Mesenteric fat pad (tissue), 1 donor: Measurements from ENCODE around the gene PTGES. TPM values are rescaled to one million over a fixed set of nuclear protein-coding genes. Genes with fewer than 3 reads are reported as not detected.
"Not testable (repeated sequence)": the region's sequence is repeated elsewhere in the genome, so short reads cannot be mapped to it uniquely, and the experiment has no call there.

Source experiments
- DNase-seq: peaks from one replicate; pipeline ENCODE4 v3.0.0-alpha.2; 2020; ENCODE audit warnings: low spot score
- total RNA-seq: library from RNA; stranded (reverse); fragmentation: NEBNext Ultra II Directional; extraction: Animal tissue kit (Norgen Biotek cat#: 25700); gene quantifications from one replicate; pipeline ENCODE4 v1.2.1, GENCODE V29; 2021
- donor health status: DM: yes; HTN: yes; CAD: no.

The PTGES gene
- total RNA-seq, 1 donor from 2014 or later = 14.1 TPM

DNA sequence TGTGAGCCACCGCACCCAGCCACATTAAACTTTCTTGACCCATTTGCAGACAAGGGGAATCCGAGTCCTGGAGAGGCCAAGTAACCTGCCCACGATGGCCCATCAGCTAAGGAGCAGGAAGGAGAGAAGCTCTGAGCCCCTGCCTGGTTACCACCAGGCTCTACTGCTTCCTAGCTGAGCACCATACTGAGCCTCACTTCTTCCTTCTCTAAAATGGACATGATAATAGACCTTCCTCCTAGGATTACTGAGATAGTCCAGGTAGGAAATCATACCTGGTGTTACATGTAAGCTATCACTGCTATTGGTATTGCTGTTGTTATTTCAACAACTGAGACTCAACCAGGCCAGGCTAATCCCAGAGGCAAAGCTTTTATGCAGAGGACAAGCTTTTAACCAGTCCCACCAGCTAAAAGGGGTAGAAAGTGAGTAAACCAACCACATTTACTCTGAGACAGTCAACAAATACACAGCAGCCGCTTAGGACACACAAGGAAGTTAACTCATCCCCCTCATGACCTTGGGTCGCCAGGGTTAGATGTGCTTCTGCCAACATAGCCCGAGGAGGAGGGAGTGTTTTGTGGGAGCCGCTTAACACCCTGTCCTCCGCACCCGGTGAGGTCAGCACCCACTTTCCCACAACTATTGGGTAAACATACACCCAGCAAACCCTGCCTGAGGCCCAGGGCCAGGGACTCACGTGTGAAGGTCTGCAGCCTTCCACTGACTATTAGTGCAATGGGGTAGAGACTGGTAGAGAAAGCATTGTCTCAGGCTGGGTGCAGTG is 20.6 kb upstream of the PTGES start:
- no peak for DNase-seq

DNA sequence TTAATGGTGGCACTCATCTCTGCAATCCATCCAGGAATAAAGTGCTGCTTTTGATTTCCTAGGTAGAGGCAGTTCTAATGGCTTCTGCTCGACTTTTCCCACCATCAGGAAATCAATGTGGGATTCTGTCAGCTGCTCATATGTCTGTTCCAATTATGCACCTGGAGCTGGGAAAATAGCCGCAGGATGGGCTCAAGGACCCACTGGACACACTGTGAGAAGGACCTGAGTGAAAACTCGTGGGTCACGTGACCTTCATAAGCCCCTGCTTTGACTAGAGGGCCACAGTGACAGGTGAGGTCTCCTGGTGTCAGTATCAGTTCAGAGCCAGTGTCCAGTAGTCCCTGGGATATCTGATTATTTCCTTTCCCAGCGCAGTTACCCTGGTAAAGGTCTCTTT is 17.9 kb upstream of the PTGES start:
- no peak for DNase-seq

- no peak for DNase-seq
These were observed 16.8 kb upstream of the PTGES start for GRCh38 chr9:129769669-129770068.

GRCh38 chr9:129768486-129768885 is 15.6 kb upstream of the PTGES start:
- DNase-seq = no peak

DNA sequence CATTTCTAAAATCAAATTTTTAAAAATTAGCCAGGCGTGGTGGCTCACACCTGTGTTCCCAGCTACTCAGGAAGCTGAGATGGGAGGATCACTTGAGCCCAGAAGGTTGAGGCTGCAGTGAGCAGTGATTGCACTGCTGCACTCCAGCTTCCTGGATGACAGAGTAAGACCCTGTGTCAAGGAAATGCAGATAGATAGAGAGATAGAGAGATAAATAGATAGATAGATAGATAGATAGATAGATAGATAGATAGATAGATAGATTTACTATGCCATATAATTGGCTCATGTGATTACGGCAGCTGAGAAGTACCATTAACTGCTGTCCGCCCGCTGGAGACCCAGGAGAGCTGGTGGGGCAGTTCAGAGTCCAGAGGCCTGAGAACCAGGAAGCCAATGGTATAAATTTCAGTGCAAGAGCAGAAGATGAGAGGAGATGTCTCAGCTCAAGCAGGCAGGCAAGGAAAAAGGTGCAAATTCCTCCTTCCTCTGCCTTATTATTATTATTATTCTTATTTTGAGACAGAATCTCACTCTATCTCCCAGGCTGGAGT is 13.0 kb upstream of the PTGES start:
- no peak for DNase-seq

GRCh38 chr9:129762985-129763926 is 10.4 kb upstream of the PTGES start:
- no peak for DNase-seq

DNA sequence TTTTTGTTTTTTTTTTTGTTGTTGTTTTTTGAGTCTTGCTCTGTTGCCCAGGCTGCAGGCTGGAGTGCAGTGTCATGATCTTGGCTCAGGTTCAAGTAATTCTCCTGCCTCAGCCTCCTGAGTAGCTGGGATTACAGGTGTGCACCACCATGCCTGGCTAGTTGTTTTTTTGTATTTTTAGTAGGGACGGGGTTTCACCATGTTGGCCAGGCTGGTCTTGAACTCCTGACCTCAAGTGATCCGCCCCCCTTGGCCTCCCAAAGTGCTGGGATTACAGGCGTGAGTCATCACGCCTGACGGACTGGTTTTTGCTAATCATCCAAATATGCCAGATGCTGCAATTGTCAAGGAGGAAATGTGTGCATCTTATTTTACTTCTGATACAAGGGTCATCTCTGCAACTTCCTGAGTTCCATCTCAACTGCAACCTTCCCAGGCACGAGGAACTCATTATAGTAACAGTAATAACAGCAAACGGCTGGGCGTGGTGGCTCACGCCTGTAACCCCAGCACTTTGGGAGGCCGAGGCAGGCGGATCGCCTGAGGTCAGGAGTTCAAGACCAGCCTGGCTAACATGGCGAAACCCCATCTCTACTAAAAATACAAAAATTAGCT is 9.6 kb upstream of the PTGES start:
- DNase-seq = not testable (repeated sequence)

GRCh38 chr9:129761901-129762369 is 9.1 kb upstream of the PTGES start:
- no peak for DNase-seq

GRCh38 chr9:129761293-129761900 is 8.6 kb upstream of the PTGES start:
- DNase-seq = no peak

DNA sequence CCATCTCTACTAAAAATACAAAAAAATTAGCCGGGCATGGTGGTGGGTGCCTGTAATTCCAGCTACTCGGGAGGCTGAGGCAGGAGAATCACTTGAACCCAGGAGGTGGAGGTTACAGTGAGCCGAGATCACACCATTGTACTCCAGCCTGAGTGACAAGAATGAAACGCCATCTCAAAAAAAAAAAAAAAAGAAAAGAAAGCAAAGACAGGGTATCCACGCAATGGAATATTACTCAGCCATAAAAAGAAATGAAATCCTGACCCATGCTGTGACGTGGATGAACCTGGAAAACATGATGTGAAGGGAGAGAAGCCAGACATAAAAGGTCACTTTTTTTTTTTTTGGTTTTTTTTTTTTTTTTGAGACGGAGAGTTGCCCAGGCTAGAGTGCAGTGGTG is 7.9 kb upstream of the PTGES start:
- not testable (repeated sequence) for DNase-seq

DNA sequence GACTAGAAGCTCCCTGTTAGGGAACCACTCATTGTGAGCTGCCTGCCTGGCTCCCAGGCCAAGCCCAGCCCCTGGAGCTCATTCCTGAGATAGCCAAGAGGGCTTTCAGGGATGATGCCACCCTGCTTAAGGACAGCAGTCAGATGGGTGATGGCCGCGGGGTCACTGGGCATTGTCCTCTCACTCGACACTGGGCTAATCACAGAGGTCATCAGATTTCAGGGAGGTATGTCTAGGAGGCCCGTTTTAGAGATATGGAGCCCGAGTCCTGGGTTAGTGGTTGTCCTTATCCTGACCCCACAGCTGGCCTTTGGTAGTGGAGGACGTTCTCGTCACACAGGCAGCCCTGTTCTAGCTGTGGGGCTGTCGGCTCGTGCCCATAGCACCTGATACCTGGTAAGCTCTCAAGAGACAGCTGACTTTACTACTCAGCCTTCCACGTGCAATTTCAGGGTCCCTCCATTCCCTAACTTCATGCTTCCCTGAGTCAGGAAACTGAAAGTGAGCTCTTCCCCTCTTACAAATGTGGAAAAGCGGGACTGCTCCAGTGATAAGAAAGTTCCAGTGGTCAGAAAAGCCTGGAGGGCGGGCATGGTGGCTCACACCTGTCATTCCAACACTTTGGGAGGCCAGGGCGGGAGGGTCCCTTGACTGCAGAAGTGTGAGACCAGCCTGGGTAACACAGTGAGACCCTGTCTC is 7.1 kb upstream of the PTGES start:
- no peak for DNase-seq

GRCh38 chr9:129759319-129759718 is 6.5 kb upstream of the PTGES start:
- DNase-seq = no peak

- DNase-seq = no peak
These were observed 4.2 kb upstream of the PTGES start for GRCh38 chr9:129757045-129757444.

DNA sequence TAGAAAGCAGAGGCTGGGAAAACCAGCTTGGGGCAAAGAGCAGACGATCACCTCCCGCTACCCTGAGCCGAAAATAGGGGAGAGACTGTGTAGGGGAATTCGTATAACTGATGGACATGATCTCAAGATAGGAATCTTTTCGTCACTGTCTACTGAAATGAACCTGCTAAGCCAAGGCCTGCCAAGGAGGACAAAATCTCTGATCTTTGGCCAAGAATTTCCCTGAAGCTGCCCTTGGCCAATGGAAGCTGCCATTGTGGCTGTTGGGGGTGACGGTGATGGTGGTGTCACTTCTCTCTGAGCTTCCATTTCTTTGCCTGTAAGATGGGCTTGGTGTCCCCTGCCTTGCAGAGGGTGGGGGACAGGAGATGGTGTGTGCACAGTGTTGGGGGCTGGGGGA is 3.3 kb upstream of the PTGES start:
- DNase-seq = no peak

DNA sequence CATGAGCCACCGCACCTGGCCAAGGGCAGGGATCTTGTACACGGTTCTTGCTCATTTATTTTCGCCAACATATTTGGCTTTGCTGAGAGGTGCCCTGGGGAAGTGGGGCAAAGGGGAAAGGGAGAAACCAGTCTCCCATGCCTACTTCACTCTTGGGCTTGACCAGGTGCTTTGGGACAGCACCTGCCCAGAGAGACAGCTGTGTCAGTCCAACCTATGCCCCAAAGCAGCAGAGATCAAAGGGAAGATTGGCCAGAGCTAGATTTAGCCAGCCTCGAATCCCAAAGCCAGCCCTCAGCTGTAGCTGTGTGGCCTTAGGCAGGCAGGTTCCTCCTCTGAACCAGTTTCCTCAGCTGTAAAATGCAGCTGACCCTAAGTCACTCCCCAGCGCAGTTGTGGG is 2.3 kb upstream of the PTGES start:
- DNase-seq = no peak

DNA sequence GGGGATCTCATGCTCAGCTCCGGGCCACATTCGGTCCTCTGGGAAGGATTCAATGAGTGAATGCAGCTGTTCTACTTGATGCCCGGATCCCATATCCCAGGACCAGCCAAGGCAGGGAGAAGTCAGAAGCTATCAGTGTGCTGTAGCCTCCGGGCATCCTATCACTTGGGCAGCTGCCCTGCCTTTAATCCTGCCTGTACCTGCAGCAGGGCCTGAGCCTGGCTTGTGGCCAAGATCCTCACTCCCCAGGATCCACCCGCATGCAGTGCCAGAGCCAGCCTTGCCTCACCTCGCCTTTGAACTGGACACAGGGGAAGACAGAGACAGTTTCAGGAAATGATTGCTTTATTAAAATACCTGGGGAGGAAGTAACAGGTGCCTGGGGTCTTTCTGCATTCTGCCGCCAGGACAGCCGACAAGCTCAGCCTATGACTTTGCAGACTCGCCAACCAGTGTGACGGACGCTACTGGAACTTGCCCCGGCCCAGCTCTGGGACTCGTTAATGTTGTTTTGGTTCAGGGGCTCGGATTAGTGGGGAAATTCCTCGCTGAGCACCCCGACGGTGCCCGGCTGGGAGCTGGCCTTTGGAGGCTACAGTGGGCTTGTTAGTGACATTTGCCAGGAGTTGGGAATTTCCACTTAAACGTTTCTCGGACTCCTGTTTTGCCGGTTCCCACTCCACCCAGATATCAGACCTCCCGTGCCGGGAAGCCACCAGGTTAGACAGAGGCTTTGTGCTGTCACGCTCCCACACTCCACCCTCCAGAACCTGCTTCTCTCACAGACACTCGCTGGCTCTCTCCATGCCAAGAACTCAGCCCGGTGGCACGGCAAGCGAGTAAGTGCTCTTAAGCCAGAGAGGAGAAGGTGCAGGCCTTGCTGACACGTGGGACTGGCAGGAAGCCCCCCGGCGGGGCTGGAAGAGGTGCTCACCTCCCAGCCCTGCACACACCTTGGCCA is 721 bp downstream of the PTGES start:
- no peak for DNase-seq

DNA sequence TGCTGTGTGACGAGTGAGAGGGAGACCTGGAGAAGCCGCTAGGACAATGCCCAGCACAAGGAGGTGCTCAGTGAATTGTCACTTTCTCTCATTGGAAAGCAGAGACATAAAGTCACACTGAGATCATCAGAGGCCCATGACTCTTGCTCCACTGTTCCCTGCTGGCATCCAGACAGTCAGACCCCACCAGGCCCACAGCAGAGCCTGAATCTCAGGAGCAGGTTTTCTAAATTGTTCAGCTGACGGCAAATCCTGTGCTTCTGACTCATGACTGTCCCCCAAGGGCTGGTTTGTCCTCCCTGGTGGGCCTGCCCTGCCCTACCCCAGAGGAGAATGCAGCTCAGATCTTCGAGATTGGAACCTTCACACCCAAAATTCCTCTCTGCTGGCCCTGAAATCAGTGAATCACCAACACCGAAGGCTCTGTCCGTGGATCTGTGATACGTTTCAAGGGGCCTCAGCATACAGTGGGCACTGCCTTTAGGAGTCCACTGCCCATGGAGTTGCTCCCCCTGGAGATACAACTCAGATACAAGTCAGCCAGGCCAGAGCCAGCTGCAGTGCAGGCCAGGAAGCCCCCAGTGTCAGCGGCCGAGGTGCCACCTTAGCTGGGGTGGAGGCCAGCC is 2.7 kb downstream of the PTGES start:
- no peak for DNase-seq

DNA sequence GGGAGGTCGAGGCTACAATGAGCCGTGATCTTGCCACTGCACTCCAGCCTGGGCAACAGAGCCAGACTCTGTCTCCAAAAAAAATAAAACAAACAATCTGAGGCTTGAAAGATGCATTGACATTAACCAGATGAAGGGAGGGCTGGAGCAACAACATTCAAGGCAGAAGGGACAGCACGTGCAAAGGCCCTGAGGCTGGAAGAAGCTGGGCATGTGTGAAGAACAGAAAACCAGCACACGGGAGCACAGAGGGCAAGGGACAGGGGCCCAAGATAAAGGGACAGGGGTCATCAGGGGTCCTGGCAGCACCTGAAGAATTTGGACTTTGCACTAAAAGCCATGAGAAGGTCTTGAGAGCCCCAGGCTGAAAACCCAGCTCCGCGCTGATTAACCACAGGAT is 3.3 kb downstream of the PTGES start:
- no peak for DNase-seq

DNA sequence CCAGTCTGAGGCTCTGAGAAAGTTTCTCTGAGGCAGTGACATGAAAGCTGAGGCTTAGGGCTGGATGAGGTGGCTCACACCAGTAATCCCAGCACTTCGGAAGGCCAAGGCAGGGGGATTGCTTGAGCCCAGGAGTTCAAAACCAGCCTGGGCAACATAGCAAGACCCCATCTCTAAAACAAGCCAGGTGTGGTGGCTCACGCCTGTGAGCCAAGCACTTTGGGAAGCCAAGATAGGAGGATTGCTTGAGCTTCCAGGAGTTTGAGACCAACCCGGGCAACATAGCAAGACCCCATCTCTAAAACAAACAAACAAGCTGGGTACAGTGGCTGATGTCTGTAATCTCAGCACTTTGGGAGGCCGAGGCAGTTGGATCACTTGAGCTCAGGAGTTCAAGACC is 3.8 kb downstream of the PTGES start:
- DNase-seq = not testable (repeated sequence)
